Activated T-helper 17 cell treated with anti-CD3 and anti-CD28 coated beads, Interleukin-2, amount 50 U/mL, for 72 hours (primary cell): Measurements from ENCODE around the gene CTTN. TPM values are rescaled to one million over a fixed set of nuclear protein-coding genes. Genes with fewer than 3 reads are reported as not detected.
A peak's percentile ranks its signal among the peaks of the same experiment; 100 is the strongest.
"Not testable (repeated sequence)": the region's sequence is repeated elsewhere in the genome, so short reads cannot be mapped to it uniquely, and the experiment has no call there.

Source experiments
- ATAC-seq: fragments of 150-1000 bp; cut with Tn5 transposase; replicated peaks from 2 replicates; pipeline ENCODE4 v1.10.0; 2021; ENCODE audit warnings: mild to moderate bottlenecking, moderate library complexity
- H3K27ac Mint-ChIP-seq: one replicate; pipeline ENCODE4 v1.8.0; 2022; ENCODE audit warnings: mixed read lengths
- H3K27me3 Mint-ChIP-seq: one replicate; pipeline ENCODE4 v1.8.0; 2022; ENCODE audit warnings: mixed read lengths
- H3K36me3 Mint-ChIP-seq: one replicate; pipeline ENCODE4 v1.8.0; 2022; ENCODE audit warnings: low read depth, mild to moderate bottlenecking, mixed read lengths
- H3K4me1 Mint-ChIP-seq: one replicate; pipeline ENCODE4 v1.8.0; 2022; ENCODE audit warnings: mixed read lengths
- H3K4me3 Mint-ChIP-seq: one replicate; pipeline ENCODE4 v1.8.0; 2022; ENCODE audit warnings: mild to moderate bottlenecking, mixed read lengths
- H3K9me3 Mint-ChIP-seq: one replicate; pipeline ENCODE4 v1.8.0; 2022; ENCODE audit warnings: mixed read lengths
- total RNA-seq, 2 donors: library from RNA; stranded (reverse); gene quantifications; one replicate each; pipeline ENCODE4 v1.2.3, GENCODE V29; 2022

The CTTN gene
- total RNA-seq, 2 donors from 2014 or later, result 8.7 to 36.1 TPM

DNA sequence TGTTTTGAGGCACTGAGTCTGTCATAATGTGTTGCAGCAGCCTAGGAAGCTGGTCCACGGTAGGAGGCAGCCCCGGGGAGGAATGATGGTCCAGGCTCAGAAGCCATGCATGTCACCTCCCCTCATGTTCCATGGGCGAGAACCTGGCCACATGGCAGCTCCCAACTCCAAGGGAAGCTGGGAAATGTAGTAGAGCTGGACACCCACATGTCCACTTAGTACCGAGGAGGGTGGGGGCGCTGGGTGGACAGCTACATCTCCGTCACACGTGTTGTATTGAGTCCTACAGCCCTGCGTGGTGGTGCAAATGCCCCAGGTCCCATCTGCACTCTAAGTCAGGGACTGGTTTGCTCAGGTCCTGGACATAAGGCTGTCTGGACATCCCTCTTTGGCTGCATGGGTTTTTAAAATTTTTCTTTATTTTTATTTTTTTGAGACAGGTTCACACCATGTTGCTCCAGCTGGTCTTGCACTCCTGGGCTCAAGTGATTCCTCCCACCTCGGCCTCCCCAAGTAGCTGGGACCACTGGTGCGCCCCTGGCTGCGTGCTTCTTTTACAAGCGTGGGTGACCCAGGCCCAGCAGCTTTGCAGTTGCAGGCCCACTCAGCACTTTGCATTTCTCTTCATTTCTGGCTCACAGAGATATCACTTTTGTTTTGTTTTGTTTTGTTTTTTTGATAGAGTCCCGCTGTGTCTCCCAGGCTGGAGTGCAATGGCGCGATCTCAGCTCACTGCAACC lies 3.9 kb upstream of the CTTN start:
- Mint-ChIP-seq H3K4me1 (peaks cover 12% of the 10 kb centered on the region), H3K36me3 (peaks cover 9% of the 10 kb centered on the region), H3K27me3 (peaks cover 19% of the 10 kb centered on the region), H3K4me3 (no peak overlapping the region), H3K9me3 (no peaks in the 10 kb centered on the region), H3K27ac (no peak overlapping the region)
- ATAC-seq, result no peak

DNA sequence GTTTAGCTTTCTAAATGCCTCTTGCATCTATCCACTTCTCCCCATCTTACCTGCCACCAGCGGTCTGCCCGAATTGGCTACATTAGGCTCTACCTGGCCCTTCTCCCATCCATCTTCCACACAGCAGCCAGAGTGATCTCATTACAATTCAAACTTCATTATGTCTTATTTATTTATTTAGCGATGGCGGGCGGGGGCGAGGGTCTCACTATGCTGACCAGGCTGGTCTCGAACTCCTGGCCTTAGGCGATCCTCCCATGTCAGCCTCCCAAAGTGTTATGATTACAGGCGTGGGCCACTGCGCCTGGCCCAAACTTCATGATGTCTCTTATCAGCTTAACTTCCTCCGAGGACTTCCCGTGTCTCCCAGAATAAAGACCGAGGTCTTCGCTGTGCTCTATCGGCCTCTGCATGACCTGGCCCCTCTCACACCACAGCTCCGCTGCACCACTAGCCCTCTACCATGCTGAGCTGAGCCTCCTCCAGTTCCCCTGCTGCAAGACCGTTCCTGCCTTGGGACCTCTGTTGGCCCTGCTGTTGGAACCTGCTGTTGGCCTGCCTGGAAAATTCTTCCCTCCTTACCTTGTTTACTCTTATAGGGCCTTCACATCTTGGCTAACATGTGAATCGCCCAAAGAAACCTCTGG lies 870 bp upstream of the CTTN start:
- H3K9me3 Mint-ChIP-seq, result no peaks in the 10 kb centered on the region
- ATAC-seq, result peak; percentile 18
- H3K36me3 Mint-ChIP-seq, result peaks cover 9% of the 10 kb centered on the region
- peak overlapping the region; percentile 85 for H3K27ac Mint-ChIP-seq
- H3K4me3 Mint-ChIP-seq, result peak overlapping the region; percentile 76
- peaks cover 24% of the 10 kb centered on the region for H3K27me3 Mint-ChIP-seq
- peaks cover 18% of the 10 kb centered on the region for H3K4me1 Mint-ChIP-seq

DNA sequence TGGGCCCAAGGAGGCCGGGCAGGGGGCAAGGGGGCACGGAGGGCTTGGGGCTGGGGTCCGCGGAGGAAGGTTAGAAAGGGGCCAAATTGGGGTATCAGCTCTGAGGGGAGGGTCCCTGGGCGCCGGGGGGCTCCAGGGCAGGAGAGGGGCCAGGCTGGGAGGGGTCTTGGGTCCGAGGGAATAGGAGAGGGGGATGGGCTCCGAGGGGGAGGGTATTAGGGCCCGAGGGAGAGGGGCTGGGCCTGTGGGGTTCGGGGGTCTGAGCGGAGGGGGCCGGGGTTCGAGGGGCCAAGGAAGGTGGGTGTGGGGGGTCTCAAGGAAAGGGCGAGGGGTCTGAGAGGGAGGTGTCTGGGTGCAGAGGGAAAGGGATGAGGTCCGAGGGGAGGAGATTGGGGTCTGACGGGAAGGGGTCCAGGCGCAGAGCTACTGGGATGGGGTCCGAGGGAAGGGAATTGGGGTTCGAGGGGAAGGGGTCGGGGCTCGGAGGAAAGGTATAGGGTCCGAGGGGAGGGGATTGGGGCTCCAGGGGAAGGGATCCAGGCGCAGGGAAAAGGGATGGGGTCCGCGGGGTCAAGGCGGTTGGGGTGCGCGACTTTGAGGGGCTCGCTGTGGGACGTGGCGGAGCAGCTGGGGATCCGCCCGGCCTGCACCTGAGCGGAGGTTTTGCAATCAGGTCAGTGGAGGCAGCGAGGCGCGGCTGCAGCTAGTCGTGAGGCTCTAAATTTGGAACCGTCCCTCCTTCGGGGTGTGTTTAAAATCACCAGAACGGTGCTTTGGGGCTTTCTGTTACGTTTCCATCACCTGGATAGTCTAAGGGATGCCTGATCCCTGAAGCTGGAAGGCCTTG lies 728 bp downstream of the CTTN start:
- Mint-ChIP-seq H3K27me3 (peaks cover 21% of the 10 kb centered on the region), H3K27ac (peak overlapping the region; percentile 73), H3K4me3 (peak overlapping the region; percentile 76), H3K4me1 (peaks cover 21% of the 10 kb centered on the region), H3K9me3 (no peaks in the 10 kb centered on the region), H3K36me3 (peaks cover 9% of the 10 kb centered on the region)
- ATAC-seq, result no peak

DNA sequence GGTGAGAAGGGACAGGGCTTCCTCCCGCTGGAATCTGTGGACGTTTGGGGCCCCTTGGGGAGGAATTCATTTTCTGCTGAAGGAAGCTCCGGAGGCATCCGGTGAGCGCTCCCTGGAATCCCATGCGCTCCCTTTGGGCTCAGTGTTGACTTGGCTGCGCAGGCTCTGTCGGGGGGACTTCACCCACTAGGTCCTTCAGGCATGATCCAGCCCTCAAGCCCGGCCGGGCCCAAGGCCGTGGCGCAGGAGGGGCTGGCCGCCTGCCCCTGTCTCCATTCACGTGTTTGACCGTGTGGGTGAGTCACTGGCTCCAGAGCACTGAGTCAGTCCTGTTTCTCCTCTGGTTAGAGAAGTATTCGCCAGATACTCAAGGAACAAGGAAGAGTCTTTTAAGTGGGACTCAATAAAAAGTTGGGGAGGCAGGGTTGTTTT lies 1.4 kb downstream of the CTTN start:
- Mint-ChIP-seq H3K4me3 (peak overlapping the region; percentile 76), H3K27me3 (peaks cover 21% of the 10 kb centered on the region), H3K9me3 (no peaks in the 10 kb centered on the region), H3K36me3 (peaks cover 9% of the 10 kb centered on the region), H3K27ac (no peak overlapping the region), H3K4me1 (peaks cover 21% of the 10 kb centered on the region)
- ATAC-seq, result no peak

GRCh38 chr11:70400643-70401042 lies 2.3 kb downstream of the CTTN start:
- H3K27ac Mint-ChIP-seq, result no peak overlapping the region
- H3K9me3 Mint-ChIP-seq, result no peaks in the 10 kb centered on the region
- no peak overlapping the region for H3K4me3 Mint-ChIP-seq
- peaks cover 21% of the 10 kb centered on the region for H3K27me3 Mint-ChIP-seq
- peaks cover 9% of the 10 kb centered on the region for H3K36me3 Mint-ChIP-seq
- ATAC-seq, result no peak
- H3K4me1 Mint-ChIP-seq, result peaks cover 21% of the 10 kb centered on the region

- ATAC-seq, result no peak
- H3K4me1 Mint-ChIP-seq, result peaks cover 20% of the 10 kb centered on the region
- H3K4me3 Mint-ChIP-seq, result no peak overlapping the region
- H3K27me3 Mint-ChIP-seq, result peaks cover 21% of the 10 kb centered on the region
- H3K36me3 Mint-ChIP-seq, result peaks cover 9% of the 10 kb centered on the region
- no peak overlapping the region for H3K27ac Mint-ChIP-seq
- no peaks in the 10 kb centered on the region for H3K9me3 Mint-ChIP-seq
Measured at GRCh38 chr11:70402016-70402415, 3.7 kb downstream of the CTTN start.

DNA sequence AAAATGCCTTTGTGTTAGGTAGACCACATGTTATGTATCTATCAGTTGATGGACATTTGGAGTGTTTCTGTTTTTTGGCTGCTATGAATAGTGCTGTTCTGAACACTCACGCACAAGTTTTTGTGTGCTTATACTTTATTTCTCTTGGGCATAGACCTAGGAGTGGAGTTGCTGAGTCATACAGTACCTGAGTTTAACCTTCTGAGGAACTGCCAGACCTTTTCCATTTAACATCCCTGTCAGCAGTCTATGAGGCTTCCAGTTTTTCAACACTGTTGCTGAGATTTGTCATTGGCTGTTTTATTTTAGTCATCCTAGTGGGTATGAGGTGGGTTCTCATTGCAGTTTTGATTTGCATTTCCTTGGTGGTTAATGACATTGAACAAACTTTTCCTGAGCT lies 4.4 kb downstream of the CTTN start:
- Mint-ChIP-seq H3K27ac (no peak overlapping the region), H3K27me3 (peaks cover 14% of the 10 kb centered on the region), H3K9me3 (no peaks in the 10 kb centered on the region), H3K4me3 (no peak overlapping the region), H3K36me3 (peaks cover 6% of the 10 kb centered on the region), H3K4me1 (peaks cover 13% of the 10 kb centered on the region)
- peak; percentile 8 for ATAC-seq

DNA sequence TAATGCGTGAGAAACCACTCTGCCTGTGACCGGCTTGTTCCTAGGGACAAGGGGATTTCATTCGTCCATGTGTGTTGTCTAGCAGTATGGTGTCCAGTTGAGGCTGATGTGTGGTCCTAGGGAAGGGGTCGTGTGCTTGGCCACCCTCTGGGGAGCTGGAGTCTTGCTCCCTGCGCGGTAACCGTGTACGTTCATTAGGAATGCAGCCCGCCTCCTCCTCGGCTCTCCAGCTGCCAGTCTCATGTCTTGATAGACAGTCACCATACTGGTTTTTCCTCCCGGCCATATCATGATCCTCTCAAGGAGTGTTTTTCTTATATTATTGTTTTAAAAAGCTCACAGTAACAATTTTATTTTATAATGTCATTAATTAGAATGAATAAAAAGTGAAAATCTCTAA lies 5.9 kb downstream of the CTTN start:
- no peak for ATAC-seq
- no peaks in the 10 kb centered on the region for H3K9me3 Mint-ChIP-seq
- H3K4me1 Mint-ChIP-seq, result peaks cover 9% of the 10 kb centered on the region
- no peak overlapping the region for H3K27ac Mint-ChIP-seq
- H3K4me3 Mint-ChIP-seq, result no peak overlapping the region
- peaks cover 10% of the 10 kb centered on the region for H3K27me3 Mint-ChIP-seq
- no peaks in the 10 kb centered on the region for H3K36me3 Mint-ChIP-seq

DNA sequence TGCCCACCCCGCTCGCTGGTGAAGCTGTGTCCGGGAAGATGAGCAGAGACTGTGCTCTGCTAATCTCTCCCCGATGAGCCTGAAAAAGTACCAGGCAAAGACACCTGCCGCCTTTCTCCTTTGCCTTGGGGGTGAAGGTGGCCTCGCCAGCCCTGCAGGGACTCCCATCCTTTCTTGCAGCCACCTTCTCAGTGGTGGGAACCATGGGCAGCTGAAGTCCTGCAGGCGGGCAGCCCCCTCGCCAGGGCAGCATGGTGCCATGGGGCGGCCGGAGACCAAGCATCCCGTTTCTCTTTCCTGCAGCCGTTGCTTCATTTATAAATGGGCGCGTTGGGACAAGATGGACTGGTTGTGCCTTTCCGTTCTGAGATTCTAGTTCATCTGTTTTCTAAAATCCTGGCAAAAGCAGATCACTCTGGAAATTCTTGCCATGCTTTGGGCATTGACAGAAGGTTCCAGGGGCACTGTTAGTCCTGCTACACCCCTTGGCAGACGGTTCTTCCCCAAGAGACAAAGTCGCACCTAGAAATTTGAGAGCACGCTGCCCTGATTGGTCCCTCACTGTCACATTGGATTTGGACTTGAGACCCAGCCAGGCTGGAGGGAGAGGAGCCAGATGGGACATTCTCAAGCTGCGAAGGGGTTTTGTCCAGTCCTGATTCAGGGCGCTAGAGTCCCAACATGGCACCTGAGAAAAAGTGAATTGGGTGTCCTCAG lies 7.5 kb downstream of the CTTN start:
- peaks cover 9% of the 10 kb centered on the region for H3K36me3 Mint-ChIP-seq
- no peak overlapping the region for H3K4me3 Mint-ChIP-seq
- peaks cover 4% of the 10 kb centered on the region for H3K27me3 Mint-ChIP-seq
- H3K9me3 Mint-ChIP-seq, result no peaks in the 10 kb centered on the region
- no peak overlapping the region for H3K27ac Mint-ChIP-seq
- H3K4me1 Mint-ChIP-seq, result peaks cover 4% of the 10 kb centered on the region
- no peak for ATAC-seq

DNA sequence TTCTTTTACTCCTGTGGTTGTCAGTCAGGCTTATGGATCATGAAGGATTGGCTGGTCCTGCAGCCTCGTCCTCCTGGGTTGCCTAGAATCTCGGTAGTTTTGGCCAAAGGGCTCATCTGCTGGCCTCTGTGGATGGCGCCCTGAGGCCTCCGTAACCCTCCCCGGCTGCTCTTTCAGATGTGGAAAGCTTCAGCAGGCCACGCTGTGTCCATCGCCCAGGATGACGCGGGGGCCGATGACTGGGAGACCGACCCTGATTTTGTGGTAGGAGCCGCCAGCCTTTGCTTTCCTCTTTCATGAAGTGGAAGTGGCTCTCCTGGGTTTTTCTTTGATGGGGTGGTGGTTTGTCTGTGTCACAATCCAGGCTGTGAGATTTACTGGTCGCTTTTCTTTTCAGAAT lies 8.8 kb downstream of the CTTN start:
- Mint-ChIP-seq H3K27me3 (peaks cover 3% of the 10 kb centered on the region), H3K27ac (no peak overlapping the region), H3K36me3 (peaks cover 9% of the 10 kb centered on the region), H3K9me3 (no peaks in the 10 kb centered on the region), H3K4me1 (peaks cover 4% of the 10 kb centered on the region), H3K4me3 (no peak overlapping the region)
- ATAC-seq, result no peak

GRCh38 chr11:70407814-70408213 lies 9.5 kb downstream of the CTTN start:
- no peak for ATAC-seq
- Mint-ChIP-seq H3K27me3 (no peaks in the 10 kb centered on the region), H3K4me3 (no peak overlapping the region), H3K27ac (no peak overlapping the region), H3K36me3 (peaks cover 9% of the 10 kb centered on the region), H3K4me1 (no peaks in the 10 kb centered on the region), H3K9me3 (no peaks in the 10 kb centered on the region)

GRCh38 chr11:70408326-70408725 lies 10.0 kb downstream of the CTTN start:
- not testable (repeated sequence) for H3K4me3 Mint-ChIP-seq, H3K27ac Mint-ChIP-seq, ATAC-seq, H3K36me3 Mint-ChIP-seq, H3K9me3 Mint-ChIP-seq, H3K27me3 Mint-ChIP-seq, H3K4me1 Mint-ChIP-seq

DNA sequence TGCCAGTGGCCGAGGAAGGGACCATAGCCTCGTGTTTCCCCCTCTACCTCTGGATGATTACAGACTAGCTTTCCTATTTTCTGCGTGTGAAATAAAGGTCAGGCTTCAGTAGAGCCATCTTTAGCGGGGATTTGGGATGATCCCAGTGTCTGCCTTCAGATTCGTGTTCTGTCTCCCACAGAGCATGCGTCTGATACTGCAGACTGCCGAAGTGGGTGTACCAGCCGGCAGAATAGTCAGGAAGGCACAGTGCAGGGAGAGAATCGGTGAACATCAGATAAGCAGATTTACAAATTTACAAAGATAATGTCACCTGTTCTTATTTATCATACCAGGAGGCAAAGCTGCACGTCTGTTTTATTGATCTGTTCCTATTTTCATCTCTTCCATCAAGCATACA lies 11.1 kb downstream of the CTTN start:
- no peak overlapping the region for H3K27ac Mint-ChIP-seq
- H3K4me3 Mint-ChIP-seq, result no peak overlapping the region
- no peaks in the 10 kb centered on the region for H3K27me3 Mint-ChIP-seq
- ATAC-seq, result no peak
- H3K9me3 Mint-ChIP-seq, result no peaks in the 10 kb centered on the region
- peaks cover 9% of the 10 kb centered on the region for H3K36me3 Mint-ChIP-seq
- no peaks in the 10 kb centered on the region for H3K4me1 Mint-ChIP-seq

- ATAC-seq, result no peak
- Mint-ChIP-seq H3K4me3 (no peak overlapping the region), H3K4me1 (no peaks in the 10 kb centered on the region), H3K9me3 (no peaks in the 10 kb centered on the region), H3K27ac (no peak overlapping the region), H3K27me3 (no peaks in the 10 kb centered on the region), H3K36me3 (peaks cover 11% of the 10 kb centered on the region)
Measured at GRCh38 chr11:70409871-70410270, 11.5 kb downstream of the CTTN start.
